ENCODE data around the gene MEIS1.

The MEIS1 gene

DNA sequence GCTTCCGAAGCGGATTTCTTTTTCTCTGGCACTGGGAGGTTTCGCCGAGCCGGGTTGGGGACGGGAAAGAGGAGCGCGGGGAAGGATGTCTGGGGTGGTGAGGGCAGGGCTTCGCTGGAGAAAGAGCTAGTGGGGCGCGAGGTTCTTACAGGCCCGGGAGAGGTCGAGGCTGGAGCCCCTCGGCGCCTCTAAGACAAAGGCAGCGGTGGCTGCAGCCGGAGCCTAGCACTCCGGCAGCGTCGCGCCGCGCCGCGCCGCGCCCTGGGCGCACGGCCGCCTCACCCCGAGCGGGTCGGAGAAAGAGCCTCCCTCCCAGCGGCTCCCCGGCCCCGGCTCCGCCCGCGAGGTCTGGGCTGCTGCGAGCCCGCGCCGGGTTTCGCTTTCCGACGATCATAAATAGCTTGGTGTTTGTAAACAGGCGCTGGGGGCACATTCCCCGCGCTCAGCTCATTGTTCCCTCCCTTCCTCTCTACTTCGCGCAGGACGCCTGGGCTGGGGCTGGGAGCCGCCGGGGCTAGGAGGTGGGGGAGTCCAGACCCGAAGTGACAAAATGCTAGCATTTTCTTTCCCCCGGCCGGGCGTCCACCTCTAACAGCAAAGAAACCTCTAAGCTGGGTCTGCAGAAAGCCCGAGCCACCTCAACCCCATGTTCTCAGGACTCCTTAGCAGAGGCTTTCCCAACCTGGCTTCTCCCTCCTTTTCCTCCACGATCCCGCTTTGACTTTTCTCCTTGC, 813 bp upstream of the MEIS1 start:
- TF ChIP-seq SIN3A (IDR thresholded peaks at IDR 0.05; ENCODE audit: borderline replicate concordance, insufficient read depth, low read length): peak; percentile 20; the same call in 1 of the 2 replicates
- no peak for TF ChIP-seq TAF1 (IDR thresholded peaks at IDR 0.05; ENCODE audit: borderline replicate concordance, insufficient read depth, low read length)
- TF ChIP-seq, protein P1, sequence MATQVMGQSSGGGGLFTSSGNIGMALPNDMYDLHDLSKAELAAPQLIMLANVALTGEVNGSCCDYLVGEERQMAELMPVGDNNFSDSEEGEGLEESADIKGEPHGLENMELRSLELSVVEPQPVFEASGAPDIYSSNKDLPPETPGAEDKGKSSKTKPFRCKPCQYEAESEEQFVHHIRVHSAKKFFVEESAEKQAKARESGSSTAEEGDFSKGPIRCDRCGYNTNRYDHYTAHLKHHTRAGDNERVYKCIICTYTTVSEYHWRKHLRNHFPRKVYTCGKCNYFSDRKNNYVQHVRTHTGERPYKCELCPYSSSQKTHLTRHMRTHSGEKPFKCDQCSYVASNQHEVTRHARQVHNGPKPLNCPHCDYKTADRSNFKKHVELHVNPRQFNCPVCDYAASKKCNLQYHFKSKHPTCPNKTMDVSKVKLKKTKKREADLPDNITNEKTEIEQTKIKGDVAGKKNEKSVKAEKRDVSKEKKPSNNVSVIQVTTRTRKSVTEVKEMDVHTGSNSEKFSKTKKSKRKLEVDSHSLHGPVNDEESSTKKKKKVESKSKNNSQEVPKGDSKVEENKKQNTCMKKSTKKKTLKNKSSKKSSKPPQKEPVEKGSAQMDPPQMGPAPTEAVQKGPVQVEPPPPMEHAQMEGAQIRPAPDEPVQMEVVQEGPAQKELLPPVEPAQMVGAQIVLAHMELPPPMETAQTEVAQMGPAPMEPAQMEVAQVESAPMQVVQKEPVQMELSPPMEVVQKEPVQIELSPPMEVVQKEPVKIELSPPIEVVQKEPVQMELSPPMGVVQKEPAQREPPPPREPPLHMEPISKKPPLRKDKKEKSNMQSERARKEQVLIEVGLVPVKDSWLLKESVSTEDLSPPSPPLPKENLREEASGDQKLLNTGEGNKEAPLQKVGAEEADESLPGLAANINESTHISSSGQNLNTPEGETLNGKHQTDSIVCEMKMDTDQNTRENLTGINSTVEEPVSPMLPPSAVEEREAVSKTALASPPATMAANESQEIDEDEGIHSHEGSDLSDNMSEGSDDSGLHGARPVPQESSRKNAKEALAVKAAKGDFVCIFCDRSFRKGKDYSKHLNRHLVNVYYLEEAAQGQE (IDR thresholded peaks at IDR 0.05; ENCODE audit: insufficient read depth in 1 of 2, low read depth in 2 of 2, low read length in 2 of 2): peak in 1 of 2 experiments; percentile 7; a peak in 1 of 4 replicates
- peak; percentile 91 for TF ChIP-seq FOXP2 (optimal IDR thresholded peaks at IDR 0.05; ENCODE audit: borderline replicate concordance, extremely low read depth, extremely low read length, insufficient read depth)
- TF ChIP-seq POLR2AphosphoS5 (IDR thresholded peaks at IDR 0.05; ENCODE audit: low read depth, low read length): no peak

DNA sequence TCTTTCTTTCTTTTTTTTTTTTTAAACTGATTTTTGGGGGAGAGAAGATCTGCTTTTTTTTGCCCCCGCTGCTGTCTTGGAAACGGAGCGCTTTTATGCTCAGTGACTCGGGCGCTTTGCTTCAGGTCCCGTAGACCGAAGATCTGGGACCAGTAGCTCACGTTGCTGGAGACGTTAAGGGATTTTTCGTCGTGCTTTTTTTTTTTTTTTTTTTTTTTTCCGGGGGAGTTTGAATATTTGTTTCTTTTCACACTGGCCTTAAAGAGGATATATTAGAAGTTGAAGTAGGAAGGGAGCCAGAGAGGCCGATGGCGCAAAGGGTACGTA, 587 bp downstream of the MEIS1 start:
- TF ChIP-seq TAF1 (IDR thresholded peaks at IDR 0.05; ENCODE audit: borderline replicate concordance, insufficient read depth, low read length) (no peak), SIN3A (IDR thresholded peaks at IDR 0.05; ENCODE audit: borderline replicate concordance, insufficient read depth, low read length) (no peak), POLR2AphosphoS5 (IDR thresholded peaks at IDR 0.05; ENCODE audit: low read depth, low read length) (no peak), FOXP2 (optimal IDR thresholded peaks at IDR 0.05; ENCODE audit: borderline replicate concordance, extremely low read depth, extremely low read length, insufficient read depth) (no peak)
- TF ChIP-seq, protein P1 (IDR thresholded peaks at IDR 0.05; ENCODE audit: insufficient read depth in 1 of 2, low read depth in 2 of 2, low read length in 2 of 2): no peak

DNA sequence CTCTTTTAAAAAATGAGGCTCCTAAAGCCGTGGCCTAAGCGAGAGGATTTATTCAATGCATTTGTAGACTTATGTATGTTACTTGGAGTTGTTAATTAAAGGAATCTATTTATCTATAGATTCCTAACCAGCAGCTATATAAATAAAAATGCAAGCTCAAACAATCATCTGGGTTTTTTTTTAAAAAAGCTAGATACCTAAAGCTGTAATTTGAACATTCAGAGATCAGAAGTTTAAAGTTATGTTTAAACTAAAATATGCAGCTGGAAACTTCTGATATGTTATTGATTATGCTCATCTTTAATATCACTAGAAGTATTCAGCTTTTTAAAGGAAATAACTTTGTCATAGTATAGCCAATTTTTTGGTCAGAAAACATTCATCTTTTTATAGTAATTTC, 1.0 kb downstream of the MEIS1 start:
- no peak for TF ChIP-seq FOXP2 (optimal IDR thresholded peaks at IDR 0.05; ENCODE audit: borderline replicate concordance, extremely low read depth, extremely low read length, insufficient read depth)
- no peak for TF ChIP-seq TAF1 (IDR thresholded peaks at IDR 0.05; ENCODE audit: borderline replicate concordance, insufficient read depth, low read length)
- TF ChIP-seq SIN3A (IDR thresholded peaks at IDR 0.05; ENCODE audit: borderline replicate concordance, insufficient read depth, low read length): no peak
- no peak for TF ChIP-seq POLR2AphosphoS5 (IDR thresholded peaks at IDR 0.05; ENCODE audit: low read depth, low read length)
- TF ChIP-seq, protein P1 (IDR thresholded peaks at IDR 0.05; ENCODE audit: insufficient read depth in 1 of 2, low read depth in 2 of 2, low read length in 2 of 2): no peak

DNA sequence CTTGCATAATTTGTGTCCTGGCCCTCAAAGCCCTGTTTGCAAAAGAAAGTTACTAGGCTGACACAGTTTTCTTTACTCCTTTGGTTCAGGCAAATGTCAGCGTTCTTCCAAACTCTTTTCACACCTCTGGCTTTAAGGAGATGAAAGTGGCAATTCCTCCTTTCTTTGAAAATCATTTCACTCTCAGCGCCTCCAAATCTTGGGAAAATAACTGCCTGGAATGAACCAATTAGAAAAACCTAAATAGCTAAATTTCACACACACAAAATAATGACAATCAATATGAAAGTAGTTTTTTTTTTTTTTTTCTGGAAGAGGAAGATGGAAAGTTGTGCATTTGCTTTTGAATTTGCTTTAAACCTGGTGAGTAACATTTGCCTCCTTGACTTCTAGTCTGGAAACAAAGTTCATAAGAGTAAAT, 1.7 kb downstream of the MEIS1 start:
- TF ChIP-seq FOXP2 (optimal IDR thresholded peaks at IDR 0.05; ENCODE audit: borderline replicate concordance, extremely low read depth, extremely low read length, insufficient read depth): no peak
- no peak for TF ChIP-seq TAF1 (IDR thresholded peaks at IDR 0.05; ENCODE audit: borderline replicate concordance, insufficient read depth, low read length)
- TF ChIP-seq, protein P1 (IDR thresholded peaks at IDR 0.05; ENCODE audit: insufficient read depth in 1 of 2, low read depth in 2 of 2, low read length in 2 of 2): no peak
- no peak for TF ChIP-seq SIN3A (IDR thresholded peaks at IDR 0.05; ENCODE audit: borderline replicate concordance, insufficient read depth, low read length)
- no peak for TF ChIP-seq POLR2AphosphoS5 (IDR thresholded peaks at IDR 0.05; ENCODE audit: low read depth, low read length)

Measured in PFSK-1 (cell line).